ENCODE results near the gene PKD1L1.
"Not testable (repeated sequence)": the region's sequence is repeated elsewhere in the genome, so short reads cannot be mapped to it uniquely, and the experiment has no call there.

The PKD1L1 gene

DNA sequence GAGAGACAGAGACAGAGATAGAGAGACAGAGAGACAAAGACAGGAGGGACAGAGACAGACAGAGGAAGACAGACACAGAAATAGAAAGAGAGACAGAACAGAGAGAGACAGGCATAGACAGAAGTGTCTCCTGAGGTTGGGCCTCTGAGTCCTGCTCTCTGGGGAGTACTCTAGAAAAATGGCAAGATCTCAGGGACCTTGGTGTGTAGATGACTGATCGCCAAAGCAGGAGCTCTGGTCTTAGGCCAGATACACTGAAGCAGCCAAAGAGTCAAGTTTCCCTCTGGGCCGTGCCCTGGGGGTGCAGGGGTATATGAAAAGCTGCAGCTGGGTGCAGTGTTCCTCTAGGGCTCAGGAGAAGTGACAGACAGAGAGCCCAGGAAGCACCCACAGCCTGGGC is 189.7 kb downstream of the PKD1L1 start:
- peak; percentile 27 for DNase-seq

GRCh38 chr7:47757921-47758411 is 190.3 kb downstream of the PKD1L1 start:
- DNase-seq = no peak

GRCh38 chr7:47756636-47757035 is 191.6 kb downstream of the PKD1L1 start:
- DNase-seq = no peak

GRCh38 chr7:47755248-47755647 is 193.0 kb downstream of the PKD1L1 start:
- DNase-seq = no peak

GRCh38 chr7:47751724-47752123 is 196.5 kb downstream of the PKD1L1 start:
- DNase-seq = not testable (repeated sequence)

DNA sequence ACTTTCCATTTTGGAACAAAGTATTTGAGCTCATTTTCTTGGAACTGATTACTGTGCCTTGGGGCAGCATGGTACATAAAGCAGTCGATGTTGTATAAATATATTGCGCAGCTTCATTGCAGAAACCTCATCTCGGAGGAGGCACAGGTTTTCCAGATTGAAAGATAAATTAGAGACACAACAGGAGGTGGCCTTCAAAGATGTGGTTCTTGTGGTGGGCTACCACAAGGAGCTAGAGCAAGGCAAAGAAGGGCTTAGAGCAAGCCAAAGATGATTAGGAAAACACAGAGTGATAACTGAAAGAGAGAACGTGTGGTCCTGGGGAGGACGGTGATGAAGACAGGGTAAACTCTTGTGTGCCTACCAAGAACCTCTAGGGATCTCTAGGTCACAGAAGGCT is 197.2 kb downstream of the PKD1L1 start:
- no peak for DNase-seq

DNA sequence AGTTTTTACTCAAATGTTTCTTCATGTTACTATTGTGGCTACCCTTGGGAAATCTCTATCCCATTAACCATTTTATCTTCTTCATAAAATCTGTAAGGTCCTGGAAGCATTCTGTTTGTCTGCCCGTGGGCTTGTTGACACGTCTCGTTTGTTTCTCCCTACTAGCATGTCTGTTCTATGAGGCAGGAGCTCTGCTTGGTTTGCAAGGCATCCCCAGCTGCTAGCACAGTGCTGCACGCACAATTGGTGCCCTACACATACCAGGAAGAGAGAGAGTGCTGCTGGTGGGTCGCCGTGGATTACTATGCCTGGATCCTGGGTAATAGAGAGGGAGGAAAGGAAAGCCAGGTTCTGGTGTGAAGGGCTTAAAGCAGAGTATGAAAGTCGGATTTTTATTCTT is 200.2 kb downstream of the PKD1L1 start:
- DNase-seq = no peak

GRCh38 chr7:47747160-47747559 is 201.1 kb downstream of the PKD1L1 start:
- peak; percentile 21 for DNase-seq

DNA sequence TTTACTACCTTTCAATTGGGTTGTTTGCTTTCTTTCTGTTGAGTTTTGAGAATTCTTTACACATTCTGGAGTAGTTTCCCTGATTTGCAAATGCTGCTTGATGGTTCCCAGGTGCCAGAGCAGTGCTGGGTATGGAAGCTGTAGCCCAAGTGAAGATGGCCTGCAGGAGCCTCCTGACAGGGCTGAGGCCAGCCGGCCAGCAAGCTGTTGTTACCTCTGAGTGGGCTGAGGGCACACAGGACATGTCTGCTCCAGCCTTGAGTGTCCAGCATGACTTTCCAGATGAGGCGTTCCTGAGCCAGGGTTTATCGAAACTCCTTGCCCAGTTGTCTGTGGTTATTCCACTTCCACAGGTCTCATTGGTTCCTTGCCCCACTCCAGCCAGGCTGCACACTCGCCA is 201.8 kb downstream of the PKD1L1 start:
- DNase-seq = no peak

- DNase-seq = no peak
These were observed 203.4 kb downstream of the PKD1L1 start for GRCh38 chr7:47744883-47745282.

DNA sequence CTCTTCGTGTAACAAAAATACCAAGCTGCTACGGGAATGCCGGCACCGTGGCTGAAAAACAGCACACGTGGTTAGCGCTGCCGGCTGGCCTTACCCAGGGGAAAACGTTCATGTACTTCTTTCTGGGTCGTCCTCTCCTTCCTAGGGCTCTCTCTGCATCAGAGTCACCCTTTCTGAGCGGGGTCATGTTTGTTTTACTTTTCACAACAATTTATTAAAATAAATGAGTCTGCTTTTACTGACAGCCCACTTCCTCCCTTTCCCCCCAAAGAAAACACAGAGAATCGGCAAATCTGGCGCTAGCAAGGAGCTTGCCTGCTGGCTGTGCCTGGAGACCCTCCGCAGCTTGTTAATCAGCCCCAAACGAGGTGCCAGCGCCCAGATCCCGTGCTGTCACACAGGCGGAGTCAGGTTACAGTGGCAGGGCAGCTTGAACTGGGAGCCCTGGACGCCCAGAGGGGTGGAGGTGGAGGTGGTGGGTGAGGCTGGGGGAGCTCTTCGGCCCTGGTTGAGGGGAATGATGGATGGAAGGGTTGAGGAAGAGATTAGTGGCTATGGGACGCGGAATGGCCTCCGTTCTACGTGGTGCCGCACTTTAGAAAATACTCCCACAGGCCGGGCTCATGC is 204.2 kb downstream of the PKD1L1 start:
- DNase-seq = peak; percentile 84

DNA sequence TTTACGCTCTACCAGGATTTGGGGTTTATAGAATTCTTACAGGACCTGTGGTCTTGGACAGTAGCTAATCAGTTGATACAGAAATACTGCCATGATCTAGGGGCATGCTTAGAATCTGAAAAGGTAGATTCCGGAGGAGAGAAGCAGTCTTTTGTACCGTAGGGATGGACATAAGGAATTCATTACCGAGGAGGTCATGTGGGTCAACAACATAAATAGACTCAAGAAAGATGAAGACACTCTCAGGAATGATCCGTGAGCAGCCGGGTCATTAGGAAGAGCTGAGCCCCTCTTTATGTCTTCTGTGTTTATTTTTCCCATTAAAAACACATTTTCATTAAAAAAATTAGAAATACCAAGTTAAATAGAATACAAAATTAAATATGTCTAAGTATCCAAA is 206.3 kb downstream of the PKD1L1 start:
- DNase-seq = no peak

- no peak for DNase-seq
These were observed 208.4 kb downstream of the PKD1L1 start for GRCh38 chr7:47739891-47740290.

DNA sequence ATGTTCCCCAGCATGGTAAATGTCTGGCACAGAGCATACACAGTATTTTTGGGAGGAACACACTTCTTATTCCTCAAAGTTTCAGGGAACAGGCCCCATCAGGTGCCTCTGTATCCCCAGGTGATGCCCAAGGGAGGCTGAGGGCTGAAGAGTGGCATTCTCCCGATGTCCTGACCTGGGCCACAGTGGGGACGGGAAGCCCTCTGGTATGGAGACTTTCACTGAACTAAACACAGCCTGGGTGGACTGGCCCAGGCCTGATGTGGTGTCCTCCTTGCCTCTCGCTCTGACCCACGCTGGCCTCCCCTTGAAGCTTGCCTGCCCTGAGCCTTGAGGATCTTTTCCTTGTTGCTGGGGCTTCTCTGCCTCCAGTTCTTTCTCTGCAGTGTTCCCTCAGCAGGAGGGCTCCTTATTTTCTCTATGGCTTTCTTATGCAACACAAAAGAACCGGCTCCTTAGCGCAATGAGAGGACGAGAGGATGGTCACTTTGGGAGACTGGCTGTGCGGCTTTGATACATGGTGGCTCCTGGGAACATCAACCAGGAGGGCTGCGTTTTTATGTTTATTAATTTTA is 208.9 kb downstream of the PKD1L1 start:
- no peak for DNase-seq

- no peak for DNase-seq
These were observed 209.6 kb downstream of the PKD1L1 start for GRCh38 chr7:47738563-47739166.

GRCh38 chr7:47737601-47738000 is 210.7 kb downstream of the PKD1L1 start:
- no peak for DNase-seq

- no peak for DNase-seq
These were observed 212.6 kb downstream of the PKD1L1 start for GRCh38 chr7:47735431-47736345.

DNA sequence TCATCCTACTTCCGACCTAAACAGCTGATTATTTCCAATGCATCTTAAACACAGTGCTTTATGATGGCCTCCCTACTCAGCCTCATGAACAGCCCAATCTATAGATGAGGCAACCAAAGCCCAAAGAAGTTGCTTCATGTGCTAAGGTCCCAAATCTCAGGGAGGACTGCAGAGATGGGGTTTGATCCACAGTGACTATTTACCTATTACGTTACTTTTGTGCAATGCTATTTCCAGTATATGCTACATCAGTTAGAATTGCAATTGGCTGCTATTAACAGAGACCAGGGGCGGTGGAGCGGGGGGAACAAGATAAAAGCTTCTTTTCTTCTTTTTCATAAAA is 213.3 kb downstream of the PKD1L1 start:
- DNase-seq = no peak

DNA sequence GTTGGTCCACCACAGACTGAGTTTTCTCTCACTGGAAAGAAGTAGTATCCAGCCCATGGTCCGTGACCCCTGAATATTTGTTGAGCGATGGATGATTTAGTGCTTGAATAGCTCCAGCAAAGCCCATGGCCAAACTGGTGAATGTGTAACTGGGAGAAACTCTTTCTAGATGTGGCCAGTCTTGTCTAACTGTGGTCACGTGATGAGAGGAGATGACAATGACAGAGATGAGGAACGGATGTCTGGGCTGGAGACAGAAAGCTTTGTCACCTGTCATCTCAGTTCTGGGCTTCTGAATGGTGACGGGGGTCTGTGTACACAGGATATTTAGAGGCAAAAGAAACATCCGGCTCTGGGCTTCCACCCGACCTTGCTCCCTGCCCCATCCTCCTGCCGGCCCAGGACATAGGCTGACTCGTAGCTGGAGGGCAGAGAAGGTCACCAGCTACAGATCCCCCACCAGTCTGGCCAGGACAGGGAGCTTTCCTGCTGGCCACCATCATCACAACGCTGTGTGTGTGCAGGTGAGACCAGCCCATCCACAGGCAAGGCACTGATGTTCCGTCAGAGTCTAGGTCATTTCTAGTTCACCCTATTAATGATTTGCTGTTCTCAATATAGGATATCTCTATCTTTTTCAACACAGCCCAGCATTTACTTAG is 213.8 kb downstream of the PKD1L1 start:
- DNase-seq = no peak

GRCh38 chr7:47730142-47730541 is 218.1 kb downstream of the PKD1L1 start:
- DNase-seq = no peak

DNA sequence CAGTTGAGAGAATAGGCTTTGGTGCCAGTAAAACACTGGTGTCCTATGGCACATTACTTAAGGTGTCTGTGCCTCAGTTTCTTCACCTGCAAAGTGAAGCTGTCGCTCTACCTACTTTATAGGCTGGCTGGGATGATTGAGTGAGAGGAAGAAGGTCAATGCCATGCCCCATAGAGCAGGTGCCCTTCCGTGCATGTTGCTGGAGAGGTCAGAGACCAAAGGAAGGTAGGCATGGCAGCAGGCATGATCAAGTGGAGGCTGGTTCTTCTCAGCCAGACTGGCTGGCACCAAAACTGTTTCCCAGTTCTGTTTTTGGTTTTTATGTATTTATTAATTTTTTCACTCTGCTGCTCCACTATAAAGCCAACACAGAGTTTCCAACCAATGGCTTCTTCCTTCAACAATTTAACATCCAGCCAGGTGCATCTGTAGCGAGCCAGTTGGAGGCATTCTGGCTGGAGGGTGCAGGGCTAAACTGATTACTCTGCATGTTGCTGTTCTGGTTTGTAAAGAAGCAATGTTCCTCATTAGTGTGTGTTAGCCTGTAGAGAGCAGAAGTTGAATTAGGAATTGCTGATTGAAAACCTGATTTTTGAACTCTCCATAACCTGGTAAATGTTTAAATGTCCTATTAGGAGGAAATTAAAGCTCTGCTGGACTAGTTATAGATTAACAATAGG is 222.1 kb downstream of the PKD1L1 start:
- no peak for DNase-seq

DNA sequence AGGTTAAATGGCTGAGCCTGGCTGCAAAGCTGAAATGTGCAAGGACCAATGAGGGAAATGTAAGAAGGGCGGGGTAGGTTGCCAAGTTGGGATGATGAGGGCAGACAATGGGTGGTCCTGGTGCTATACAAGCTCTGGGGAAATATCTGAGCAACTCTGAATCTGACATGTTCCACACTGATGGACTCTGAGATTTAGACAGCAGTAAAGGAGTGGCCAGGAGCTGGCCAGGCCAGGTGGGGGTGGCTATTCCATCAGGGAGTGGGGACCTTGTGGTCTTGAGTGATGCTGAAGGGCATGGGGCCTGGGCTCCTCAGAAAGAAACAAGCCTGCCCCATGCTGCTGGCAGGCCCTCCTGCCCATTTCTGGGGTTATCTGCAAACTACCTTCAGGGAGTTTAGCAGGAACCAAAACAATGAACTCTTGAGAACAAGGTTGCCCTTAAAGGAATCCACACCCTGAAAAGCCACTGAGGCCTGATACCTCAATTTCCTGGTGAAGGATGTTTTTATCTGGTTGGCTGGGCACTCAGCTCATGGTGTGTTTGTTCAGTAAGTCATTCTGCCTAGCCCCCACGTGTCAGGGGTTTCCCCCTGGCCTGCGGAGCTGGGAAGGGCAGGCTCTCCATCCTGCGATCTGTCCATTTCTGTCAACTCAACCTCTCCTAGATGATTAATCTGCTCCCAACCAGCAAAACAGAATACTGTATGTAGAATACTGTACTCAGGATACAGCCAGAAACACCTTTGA is 223.1 kb downstream of the PKD1L1 start:
- no peak for DNase-seq

Data from NCI-H2171 treated with DMSO at 0.1 percent for 48 hours (cell line).